Measurements from ENCODE around the gene SERPINB5.
"Not testable (repeated sequence)": the region's sequence is repeated elsewhere in the genome, so short reads cannot be mapped to it uniquely, and the experiment has no call there.

SERPINB5 gene, protein sequence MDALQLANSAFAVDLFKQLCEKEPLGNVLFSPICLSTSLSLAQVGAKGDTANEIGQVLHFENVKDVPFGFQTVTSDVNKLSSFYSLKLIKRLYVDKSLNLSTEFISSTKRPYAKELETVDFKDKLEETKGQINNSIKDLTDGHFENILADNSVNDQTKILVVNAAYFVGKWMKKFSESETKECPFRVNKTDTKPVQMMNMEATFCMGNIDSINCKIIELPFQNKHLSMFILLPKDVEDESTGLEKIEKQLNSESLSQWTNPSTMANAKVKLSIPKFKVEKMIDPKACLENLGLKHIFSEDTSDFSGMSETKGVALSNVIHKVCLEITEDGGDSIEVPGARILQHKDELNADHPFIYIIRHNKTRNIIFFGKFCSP

DNA sequence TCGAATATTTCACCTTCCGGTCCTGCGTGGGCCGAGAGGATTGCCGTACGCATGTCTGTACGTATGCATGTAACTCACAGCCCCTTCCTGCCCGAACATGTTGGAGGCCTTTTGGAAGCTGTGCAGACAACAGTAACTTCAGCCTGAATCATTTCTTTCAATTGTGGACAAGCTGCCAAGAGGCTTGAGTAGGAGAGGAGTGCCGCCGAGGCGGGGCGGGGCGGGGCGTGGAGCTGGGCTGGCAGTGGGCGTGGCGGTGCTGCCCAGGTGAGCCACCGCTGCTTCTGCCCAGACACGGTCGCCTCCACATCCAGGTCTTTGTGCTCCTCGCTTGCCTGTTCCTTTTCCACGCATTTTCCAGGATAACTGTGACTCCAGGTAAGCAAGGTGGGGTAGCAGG lies at the start of gene SERPINB5:
TSS of gene SERPINB5 (plus strand) at position 291 of the 400 bp plus-strand sequence. CDS start 7,471 bp downstream, outside the sequence.
- DNase-seq = no peak

DNA sequence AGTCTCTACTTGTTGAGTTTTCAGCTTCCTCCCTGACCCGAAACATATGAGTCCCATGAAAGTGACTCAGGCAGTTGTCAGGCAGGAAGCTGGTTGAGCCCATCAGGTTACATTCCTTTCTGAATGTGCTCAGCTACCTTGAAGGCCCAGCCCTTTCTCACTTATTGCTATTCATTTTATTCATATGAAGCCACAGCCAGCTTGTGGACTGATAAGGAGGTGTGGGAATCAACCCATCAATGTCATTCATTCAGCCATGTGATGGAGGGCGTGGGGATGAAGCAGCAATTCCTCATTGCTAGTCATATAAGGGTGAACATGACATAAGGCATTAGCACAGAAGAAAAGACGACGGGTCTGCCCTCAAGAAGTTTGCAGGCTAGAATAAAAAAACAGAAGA lies 49.2 kb upstream of the SERPINB5 start:
- DNase-seq = no peak

DNA sequence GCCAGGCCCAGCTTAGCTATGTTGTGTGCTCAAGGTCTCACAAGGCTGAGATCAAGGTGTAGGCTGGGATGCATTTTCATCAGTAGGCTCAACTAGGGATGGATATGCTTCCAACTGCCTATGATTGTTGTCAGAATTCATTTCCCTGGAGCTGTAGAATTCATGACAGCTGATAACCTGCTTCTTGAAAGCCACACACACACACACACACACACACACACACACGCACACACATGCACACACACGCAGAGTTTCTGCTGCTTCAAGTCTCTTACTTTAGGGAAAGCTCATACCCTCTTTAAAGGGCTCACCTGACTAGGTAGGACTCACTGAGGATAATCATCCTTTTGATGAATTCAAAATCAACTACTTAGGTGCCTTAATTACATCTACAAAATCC lies 46.2 kb upstream of the SERPINB5 start:
- DNase-seq = no peak

DNA sequence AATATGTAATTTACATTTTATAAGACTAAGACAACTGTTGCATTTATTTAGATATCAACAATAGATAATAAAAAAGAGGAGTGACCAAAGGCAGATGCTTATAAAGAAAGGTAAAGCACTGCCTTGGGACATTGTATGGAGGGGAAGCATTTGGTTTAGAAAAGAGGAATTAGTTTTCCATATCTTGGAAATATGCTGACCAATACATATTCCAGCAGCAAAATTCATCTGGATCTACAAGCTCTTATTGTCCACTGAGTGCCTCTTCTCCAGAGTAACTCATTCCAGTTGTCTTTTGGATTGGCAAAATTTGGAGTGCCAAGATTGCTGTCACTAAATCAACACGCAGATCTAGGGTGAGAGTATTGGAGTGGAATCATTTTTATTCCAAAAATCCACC lies 45.6 kb upstream of the SERPINB5 start:
- DNase-seq = no peak

DNA sequence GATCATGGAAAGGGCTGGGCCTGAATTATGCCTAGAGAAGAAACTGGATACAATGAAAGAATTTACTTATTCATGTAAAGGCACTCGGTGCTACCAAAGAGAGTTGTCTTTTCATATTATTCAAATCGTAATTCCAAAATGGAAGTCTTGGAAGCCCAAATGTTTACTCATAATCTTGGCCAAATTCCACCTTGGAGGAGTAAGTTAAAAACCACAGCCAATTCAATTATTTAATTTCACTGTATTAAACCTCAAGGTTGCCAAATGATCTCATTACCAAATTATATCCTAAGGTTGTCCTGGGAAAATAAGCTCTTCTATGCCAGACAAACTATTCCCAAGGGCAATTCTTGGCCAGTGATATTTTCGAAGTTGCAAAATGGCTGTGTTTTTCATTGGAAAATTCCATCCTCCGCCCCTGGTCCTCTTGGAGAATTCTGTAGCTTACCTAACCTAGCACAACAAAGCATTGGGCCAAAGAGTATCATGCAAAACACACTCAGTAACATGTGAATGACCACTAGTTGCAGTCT lies 43.4 kb upstream of the SERPINB5 start:
- no peak for DNase-seq

DNA sequence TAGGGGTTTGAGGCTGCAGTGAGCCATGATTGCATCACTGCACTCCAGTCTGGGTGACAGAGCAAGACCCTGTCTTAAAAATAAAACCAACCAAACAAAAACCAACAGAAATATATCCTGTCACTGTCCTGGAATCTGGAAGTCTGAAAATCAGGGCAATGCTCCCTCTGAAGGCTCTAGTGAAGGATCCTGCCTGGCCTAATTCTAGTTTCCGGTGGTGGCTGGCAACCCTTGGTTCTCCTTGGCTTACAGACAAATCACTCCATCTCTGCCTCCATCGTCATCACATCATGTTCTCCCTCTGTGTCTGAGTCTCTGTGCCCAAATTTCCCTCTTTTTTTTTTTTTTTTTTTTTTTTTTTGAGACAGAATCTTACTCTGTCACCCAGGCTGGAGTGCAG lies 38.6 kb upstream of the SERPINB5 start:
- no peak for DNase-seq

DNA sequence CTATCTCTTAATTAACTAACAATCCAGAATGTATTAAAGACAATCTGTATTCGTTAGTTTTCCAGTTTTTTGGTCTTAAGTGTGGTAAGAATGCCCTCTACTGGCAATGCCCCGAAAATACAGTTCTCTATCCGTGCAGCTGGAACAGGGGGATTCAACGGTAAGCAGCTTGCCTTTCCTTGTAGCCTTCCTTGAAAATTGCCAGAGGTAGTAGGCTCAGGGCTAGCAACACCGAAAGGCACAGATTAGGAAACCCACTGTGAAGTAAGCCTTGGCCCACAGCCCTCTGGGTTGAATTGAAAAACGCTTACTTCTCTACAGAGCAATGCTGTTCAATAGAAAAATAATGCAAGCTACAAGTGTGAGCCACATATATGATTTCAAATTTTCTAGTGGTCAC lies 37.4 kb upstream of the SERPINB5 start:
- DNase-seq = peak; percentile 74

DNA sequence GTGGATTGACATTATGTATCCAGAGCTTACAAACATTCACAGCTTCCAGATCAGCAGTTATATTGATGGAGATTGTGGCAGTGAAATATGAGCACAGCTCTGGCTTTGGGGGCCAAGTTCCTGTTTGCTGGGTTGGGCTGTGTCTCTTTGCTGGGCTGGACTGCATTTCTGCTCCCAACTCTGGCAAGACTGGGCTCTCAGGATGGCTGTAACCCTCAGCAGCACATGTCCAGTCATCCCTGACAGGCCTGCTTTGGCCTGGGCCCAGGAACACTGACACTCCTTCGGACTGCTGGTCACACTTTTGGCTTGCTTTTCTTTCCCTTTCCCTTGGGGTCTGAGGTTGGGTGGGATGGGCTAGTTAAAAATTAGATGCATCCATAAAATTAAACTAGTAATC lies 36.5 kb upstream of the SERPINB5 start:
- no peak for DNase-seq

DNA sequence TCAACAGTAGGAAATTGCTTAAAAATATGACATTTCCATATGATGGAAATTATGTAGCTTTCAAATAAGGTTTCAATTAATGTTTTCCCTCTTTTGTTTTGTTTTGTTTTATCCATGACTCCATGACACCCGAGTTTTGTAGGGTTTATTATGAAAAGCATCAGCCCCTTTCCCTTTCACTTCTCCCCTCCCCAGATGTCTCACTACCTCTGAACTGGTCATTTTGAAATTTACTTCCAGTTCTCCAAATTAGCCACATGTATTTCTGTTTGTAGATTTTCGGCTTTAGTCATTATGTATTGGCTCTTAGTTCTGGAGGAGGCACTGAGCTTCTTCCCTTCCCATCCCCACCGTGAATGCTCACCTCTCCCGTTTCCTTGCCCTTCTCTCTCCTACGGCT lies 35.9 kb upstream of the SERPINB5 start:
- peak; percentile 88 for DNase-seq

DNA sequence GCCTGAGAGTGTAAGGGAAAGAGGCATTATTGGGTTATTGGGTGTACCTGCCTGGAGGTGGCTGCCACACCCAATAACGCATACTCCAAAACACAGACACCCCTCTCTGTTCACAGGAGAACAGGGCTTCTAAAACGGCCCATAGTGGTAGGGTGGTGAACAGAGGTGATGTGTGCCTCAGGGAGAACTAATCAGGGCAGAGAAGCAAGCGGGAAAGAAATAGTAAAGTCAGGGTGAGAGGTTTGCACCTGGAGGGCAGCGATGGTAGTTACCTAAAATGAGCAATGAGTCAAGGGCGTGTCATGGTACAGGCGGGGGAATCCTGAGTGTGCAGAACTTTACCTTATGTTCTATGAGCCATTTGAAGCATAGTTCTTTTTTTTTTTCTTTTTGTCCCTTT lies 32.9 kb upstream of the SERPINB5 start:
- DNase-seq = no peak

DNA sequence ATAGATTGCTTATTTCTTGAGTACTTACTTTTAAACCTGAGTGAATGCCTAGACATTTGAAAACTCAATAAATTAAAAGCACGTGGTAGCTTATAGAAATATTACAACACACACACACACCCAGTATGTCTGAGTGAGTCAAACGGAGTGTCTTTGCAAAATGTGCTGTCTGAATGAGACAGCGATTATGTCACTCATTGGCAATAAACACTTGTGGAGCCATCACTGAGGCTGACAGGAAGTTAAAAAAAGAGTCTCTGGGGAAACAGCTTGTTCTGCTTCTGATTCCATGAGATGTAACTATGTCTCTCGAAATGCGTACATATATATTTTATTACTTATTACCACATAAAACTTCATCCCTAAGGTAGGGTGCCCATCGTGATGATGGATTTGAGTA lies 32.2 kb upstream of the SERPINB5 start:
- DNase-seq = peak; percentile 95

DNA sequence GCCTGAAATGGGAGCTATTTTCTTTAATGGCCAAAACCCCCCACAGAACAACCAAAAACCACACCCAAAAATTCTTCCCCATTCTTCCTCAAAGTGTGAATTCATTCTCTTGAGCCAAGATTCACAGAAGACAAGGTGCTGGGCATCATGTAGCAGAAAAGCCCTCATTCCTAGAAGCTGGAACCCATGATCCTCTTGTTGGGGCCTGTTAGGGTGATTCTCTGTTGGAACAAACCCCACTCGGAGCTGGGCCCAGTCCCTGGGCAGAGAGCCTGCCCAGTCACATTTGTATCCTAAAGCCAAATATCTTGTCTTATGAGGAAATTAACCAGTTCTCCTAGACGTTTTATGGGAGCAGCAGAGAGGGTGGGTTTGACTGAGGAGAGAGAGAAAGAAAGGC lies 31.7 kb upstream of the SERPINB5 start:
- DNase-seq = no peak

DNA sequence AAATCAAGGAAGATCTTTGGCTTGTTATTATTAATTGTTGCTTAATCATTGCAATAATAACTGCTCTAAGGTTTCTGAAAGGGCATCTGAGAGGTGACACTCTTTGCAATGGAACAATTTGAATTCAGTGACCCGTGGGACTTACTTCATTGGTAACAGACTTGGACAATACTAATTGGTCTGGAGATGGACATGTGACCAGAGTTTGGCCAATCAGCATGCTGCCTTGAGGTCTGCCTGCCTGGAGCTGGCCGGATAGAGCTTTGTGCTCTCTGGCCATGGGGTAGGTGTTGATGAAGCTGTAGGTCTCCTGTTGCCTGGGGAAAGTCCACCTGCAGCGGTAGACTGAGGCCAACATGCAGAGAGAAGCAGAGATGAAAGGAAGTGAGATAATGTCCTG lies 30.5 kb upstream of the SERPINB5 start:
- no peak for DNase-seq

DNA sequence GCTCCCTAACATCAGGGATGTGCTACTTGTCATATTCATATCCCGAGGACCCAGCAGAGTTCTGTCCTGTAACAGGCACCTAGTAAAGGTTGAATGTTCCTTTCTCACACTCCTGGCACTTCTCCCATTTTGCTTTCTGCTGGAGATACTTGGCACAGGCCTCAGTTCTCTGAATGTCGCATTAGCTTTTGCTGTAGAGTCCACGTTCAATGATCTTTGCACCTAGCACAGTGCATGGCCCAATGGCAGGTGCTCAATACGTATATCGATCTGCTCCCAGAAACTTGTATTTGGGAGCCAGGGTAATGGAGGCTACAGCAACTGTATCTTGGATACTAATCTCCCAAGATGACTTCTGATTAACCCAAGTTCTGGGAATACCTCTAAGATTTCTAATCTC lies 29.7 kb upstream of the SERPINB5 start:
- DNase-seq = no peak

DNA sequence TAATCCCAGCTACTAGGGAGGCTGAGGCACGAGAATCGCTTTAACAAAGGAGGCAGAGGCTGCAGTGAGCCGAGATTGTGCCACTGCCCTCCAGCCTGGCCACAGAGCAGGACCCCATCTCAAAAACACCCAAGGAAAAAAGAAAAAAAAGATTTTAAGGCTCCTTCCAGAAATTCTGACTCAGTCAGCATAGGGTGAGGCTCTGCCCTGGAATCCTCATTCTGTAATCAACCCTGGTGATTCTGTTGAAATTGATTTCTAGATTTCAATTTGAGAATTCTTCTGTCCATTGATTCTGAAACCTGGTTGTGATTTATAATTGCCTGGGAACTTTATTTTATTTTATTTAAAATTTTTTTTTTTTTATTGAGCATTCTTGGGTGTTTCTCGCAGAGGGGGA lies 27.3 kb upstream of the SERPINB5 start:
- no peak for DNase-seq

DNA sequence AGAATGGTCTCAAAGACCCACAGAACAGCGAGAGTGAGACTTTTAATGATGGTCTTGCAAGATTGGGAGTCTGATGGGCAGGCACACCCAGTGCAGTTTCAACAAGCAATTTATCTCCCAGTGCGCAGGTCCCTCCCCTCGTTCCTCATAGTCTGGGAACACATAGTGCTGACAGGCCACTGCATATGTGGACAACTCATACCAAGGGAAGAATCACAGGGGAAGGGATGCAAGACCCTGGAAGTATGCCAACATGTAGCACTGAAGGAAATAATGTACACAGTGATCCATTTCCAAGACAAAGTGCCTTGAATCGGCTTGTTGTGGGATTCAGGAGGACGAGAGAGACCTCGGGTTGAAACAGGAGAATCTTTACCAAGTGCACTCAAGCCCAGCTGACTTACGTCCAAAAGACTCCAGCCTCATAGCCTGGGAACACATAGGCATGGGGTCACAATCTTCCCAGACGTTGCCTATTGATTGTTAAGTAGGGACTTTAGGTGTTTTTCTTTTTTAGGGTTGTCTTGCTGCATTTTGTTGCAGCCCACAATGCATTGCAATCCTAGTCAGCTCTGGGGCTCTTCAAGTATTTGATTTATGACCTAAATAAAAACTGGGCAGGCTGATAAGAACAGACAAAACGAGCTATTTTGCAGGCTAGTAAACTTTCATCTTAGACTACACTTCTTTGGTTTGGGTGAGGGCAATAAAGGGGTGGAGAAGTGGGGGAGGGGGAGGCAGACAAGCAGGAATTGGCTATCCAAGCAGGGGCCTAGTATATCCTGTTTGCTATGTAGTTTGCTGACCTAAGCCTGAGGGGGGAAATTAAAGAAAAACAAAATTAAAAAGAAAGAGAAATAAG lies 24.7 kb upstream of the SERPINB5 start:
- no peak for DNase-seq

DNA sequence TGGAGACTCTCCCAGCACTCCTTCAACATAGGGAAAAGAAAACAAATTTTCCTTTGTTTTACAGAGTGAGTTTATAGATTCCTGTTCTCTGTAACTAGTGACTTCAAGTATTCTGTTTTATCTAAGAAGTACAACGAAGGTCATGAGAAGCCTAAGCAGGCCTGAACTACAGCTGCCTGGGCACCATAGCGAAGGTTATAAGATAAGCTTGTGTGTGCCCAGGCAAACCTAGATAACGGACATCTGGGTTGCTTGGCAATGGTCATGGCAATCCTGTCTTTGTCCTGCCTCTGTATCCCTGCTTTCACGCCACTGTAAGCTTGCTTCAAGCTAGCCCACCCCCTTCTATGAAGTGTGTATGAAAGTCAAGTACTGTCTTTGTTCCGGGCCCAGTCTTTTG lies 24.0 kb upstream of the SERPINB5 start:
- DNase-seq = not testable (repeated sequence)

DNA sequence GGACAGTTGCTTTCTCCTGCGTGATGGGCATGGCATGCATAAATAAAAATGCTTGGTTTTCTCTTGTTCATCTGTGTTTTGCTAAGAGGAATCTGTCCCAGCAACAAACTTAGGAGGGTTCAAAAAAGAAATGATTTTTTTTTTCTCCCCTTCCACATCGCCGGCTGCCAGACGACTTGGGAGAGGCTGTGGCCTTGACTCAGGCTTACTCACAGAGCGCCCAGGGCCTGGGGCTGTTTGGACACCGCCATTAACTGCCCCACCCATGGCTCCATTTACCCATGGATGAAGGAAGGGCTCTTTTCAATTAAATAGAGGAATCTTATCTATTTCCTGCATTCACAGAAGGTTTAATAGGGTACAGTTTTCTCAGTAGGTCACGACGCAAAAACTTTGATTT lies 22.3 kb upstream of the SERPINB5 start:
- DNase-seq = no peak

DNA sequence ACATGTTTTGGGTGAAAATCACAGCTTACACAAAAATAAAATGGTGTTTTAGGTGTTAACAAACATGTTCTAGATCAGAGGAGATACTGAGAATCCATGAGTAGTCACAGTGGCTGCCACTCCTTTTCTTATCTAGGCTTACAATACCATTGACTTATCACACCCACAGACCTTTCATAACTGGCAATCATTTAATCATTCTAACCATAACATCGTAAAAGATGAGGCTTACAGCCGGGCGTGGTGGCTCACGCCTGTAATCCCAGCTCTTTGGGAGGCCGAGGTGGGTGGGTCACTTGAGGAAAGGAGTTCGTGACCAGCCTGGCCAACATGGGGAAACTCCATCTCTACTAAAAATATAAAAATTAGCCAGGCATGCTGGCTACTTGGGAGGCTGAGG lies 18.8 kb upstream of the SERPINB5 start:
- DNase-seq = no peak

DNA sequence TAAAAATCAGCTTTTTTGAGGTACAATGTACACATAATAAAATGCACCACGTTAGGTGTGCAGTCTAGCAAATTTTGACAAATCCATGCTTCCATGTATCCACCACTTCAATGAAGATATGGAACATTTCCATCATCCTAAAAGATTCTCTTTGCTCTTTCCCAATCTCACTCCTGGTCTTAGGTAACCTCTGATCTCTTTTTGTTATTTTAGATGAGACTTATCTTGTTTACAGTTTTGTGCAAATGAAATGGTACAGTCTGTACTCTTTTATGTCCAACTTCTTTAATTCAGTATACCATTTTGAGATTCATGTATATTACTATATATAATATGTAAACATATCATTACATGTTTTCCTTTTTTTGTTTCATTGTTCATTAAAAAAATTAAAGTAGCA lies 16.3 kb upstream of the SERPINB5 start:
- DNase-seq = no peak

DNA sequence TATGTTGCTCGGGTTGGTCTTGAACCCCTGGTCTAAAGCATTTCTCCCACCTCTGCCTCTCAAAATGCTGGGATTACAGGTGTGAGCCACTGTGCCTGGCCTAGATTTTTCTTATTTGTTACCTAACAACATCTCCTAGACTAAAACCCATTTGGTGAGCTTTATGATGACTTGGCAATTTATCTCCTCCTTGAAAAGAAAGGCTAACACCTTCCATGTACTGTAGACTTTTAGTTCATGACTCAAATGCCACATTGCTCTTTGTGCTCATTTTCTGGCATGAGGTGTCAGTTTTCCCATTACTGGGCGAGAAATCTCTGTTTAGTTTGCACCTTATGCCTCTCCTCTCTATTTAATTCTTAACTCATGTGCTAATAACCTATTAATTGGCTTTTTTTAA lies 12.3 kb upstream of the SERPINB5 start:
- no peak for DNase-seq

DNA sequence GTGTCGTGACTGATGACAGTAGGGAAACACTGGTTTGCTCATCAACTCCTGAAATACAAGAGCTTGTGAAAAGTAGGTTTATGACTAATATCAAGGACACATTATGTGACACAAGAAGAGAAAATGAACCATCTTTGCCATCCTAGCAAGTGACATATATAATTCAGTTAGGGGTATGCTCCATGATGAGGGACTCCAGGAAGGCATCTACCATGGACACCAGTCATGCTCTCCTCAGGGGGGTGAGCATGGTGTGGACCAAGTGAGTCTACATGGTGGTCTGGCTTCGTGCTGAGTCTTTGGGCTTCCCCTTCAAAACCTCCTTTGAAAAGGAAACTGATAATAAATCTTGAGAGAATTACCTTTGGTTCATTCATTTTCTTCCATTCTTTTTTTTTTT lies 11.7 kb upstream of the SERPINB5 start:
- no peak for DNase-seq

DNA sequence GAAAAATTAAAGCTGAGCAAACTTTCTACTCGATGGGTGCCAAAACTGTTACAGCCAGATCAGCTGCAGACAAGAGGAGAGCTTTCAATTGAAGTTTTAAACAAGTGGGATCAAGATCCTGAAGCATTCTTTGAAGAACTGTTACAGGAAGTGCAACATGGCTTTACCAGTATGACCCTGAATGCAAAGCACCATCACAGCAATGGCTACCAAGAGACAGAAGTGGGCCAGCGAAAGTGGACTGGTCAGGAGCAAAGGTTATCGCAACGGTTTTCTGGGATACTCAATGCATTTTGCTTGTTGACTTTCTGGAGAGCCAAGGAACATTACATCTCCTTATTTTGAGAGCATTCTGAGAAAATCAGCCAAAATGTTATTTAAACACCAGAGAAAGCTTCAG lies 9.1 kb upstream of the SERPINB5 start:
- DNase-seq = no peak

DNA sequence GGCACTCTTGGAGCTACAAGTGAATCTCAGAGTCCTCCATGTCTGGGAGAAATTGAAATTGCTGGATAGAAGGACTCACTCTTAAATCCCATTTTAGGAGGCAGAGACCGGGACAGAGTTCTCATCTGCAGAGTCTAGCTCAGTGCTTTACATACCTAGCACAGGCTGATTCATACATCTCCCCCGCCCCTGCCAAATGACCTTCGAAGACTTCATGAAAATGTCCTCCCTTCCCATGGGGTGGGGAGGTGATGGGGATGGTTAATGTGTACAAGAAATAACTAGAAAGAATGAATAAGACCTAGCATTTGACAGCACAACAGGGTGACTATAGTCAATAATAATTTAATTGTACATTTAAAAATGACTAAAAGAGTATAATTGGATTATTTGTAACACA lies 8.2 kb upstream of the SERPINB5 start:
- DNase-seq = no peak

All from suppressor macrophage treated with lipopolysaccharide for 4 hours (primary cell).